OCI-LY3 (cell line): Measurements from ENCODE around the gene LTBP4.

Experiments used
- H2AFZ ChIP-seq: fragments of 200-600, 300-600 bp; shearing (Covaris generic); 2 replicates; pipeline ENCODE4 v1.6.0; 2014; ENCODE audit warnings: antibody characterized with exemption, low read depth, low read length
- H3K27ac ChIP-seq: fragments of 200-600, 300-600 bp; sonication (generic); 2 replicates; pipeline ENCODE4 v1.5.1; 2014; ENCODE audit warnings: mild to moderate bottlenecking, low read length, moderate library complexity, mixed read lengths
- H3K27me3 ChIP-seq: fragments of 200-600, 300-600 bp; sonication (generic); 2 replicates; pipeline ENCODE4 v1.6.1; 2014; ENCODE audit warnings: low read depth, low read length, mixed read lengths
- H3K36me3 ChIP-seq: fragments of 200-600, 300-600 bp; sonication (generic); replicated peaks from 2 replicates; pipeline ENCODE3; 2014; ENCODE audit warnings: low read depth, low read length, mixed read lengths
- H3K4me1 ChIP-seq: fragments of 300-600, 200-600 bp; sonication (generic); 2 replicates; pipeline ENCODE4 v1.6.1; 2014; ENCODE audit warnings: low read length, mixed read lengths
- H3K4me2 ChIP-seq: fragments of 200-600, 300-600 bp; sonication (generic); 2 replicates; pipeline ENCODE4 v1.6.1; 2014; ENCODE audit warnings: low read length, mixed read lengths
- H3K4me3 ChIP-seq: fragments of 300-600, 200-600 bp; sonication (generic); 2 replicates; pipeline ENCODE4 v1.5.1; 2014; ENCODE audit warnings: antibody characterized with exemption, mild to moderate bottlenecking, low read length, moderate library complexity
- H3K79me2 ChIP-seq: fragments of 300-600, 200-600 bp; shearing (Covaris generic); 2 replicates; pipeline ENCODE4 v1.6.1; 2014; ENCODE audit warnings: mild to moderate bottlenecking, low read length, mixed read lengths
- H3K9ac ChIP-seq: fragments of 300-600, 200-600 bp; shearing (Covaris generic); 2 replicates; pipeline ENCODE4 v1.6.0; 2014; ENCODE audit warnings: mild to moderate bottlenecking, low read length, moderate library complexity
- H3K9me3 ChIP-seq: fragments of 200-600, 300-600 bp; shearing (Covaris generic); 2 replicates; pipeline ENCODE4 v1.6.1; 2014; ENCODE audit warnings: low read length, mixed read lengths; ENCODE audit not compliant: insufficient read depth
- H4K20me1 ChIP-seq: fragments of 200-600, 300-600 bp; sonication (generic); 2 replicates; pipeline ENCODE4 v1.6.1; 2016; ENCODE audit warnings: low read length, mixed read lengths; ENCODE audit not compliant: insufficient read depth
- CTCF ChIP-seq: fragments of 200-600, 300-600 bp; sonication (generic); IDR thresholded peaks from 2 replicates; pipeline ENCODE4 v1.5.1; 2014; ENCODE audit warnings: antibody characterized with exemption, low read length, low read depth
- EZH2phosphoT487 ChIP-seq: fragments of 200-600 bp; shearing (Covaris generic); IDR thresholded peaks from 2 replicates; pipeline ENCODE4 v1.6.1; 2018; ENCODE audit warnings: antibody characterized with exemption, mixed run types, low read depth

The LTBP4 gene

GRCh38 chr19:40610396-40611064 lies 9.4 kb downstream of the LTBP4 start:
- Histone ChIP-seq H3K9me3 (no peaks in the 10 kb centered on the region), H3K79me2 (no peaks in the 10 kb centered on the region), H3K4me2 (peak overlapping the region; percentile 78), H4K20me1 (no peaks in the 10 kb centered on the region), H3K4me3 (peak overlapping the region; percentile 77), H3K27ac (no peak overlapping the region), H2AFZ (no peak overlapping the region; the same call in 1 of the 2 replicates), H3K36me3 (no peaks in the 10 kb centered on the region), H3K9ac (no peak overlapping the region), H3K27me3 (no peaks in the 10 kb centered on the region), H3K4me1 (peaks cover 18% of the 10 kb centered on the region)
- no peak for TF ChIP-seq CTCF
- no peak for TF ChIP-seq EZH2phosphoT487

GRCh38 chr19:40611096-40611495 lies 9.9 kb downstream of the LTBP4 start:
- Histone ChIP-seq H4K20me1 (no peaks in the 10 kb centered on the region), H3K79me2 (no peaks in the 10 kb centered on the region), H3K4me1 (peaks cover 18% of the 10 kb centered on the region), H3K9me3 (no peaks in the 10 kb centered on the region), H3K27ac (no peak overlapping the region), H3K36me3 (no peaks in the 10 kb centered on the region), H3K4me3 (peak overlapping the region; percentile 77; the same call in 1 of the 2 replicates), H3K9ac (no peak overlapping the region), H2AFZ (no peak overlapping the region), H3K27me3 (no peaks in the 10 kb centered on the region), H3K4me2 (peak overlapping the region; percentile 78)
- no peak for TF ChIP-seq EZH2phosphoT487
- TF ChIP-seq CTCF, result no peak

- no peaks in the 10 kb centered on the region for H3K27me3 ChIP-seq
- no peaks in the 10 kb centered on the region for H3K79me2 ChIP-seq
- H3K9ac ChIP-seq, result no peak overlapping the region
- H3K36me3 ChIP-seq, result no peaks in the 10 kb centered on the region
- TF ChIP-seq EZH2phosphoT487 (no peak), CTCF (no peak)
- no peak overlapping the region for H3K4me2 ChIP-seq
- no peak overlapping the region for H3K27ac ChIP-seq
- H3K4me1 ChIP-seq, result peaks cover 15% of the 10 kb centered on the region
- H3K9me3 ChIP-seq, result no peaks in the 10 kb centered on the region
- no peak overlapping the region for H2AFZ ChIP-seq
- no peak overlapping the region for H3K4me3 ChIP-seq
- no peaks in the 10 kb centered on the region for H4K20me1 ChIP-seq
These were observed 10.9 kb downstream of the LTBP4 start for GRCh38 chr19:40611900-40612698.
